OCI-LY1 (cell line): ENCODE results near the gene DENND1B.

Experiments used
- H2AFZ ChIP-seq: fragments of 200-600 bp; sonication (generic), shearing (Covaris generic); 2 replicates; pipeline ENCODE4 v1.6.0; 2014; ENCODE audit warnings: antibody characterized with exemption, mild to moderate bottlenecking, low read length
- H3F3A ChIP-seq: fragments of 200-600 bp; sonication (generic), shearing (Covaris generic); 2 replicates; pipeline ENCODE4 v1.6.0; 2014; ENCODE audit warnings: mild to moderate bottlenecking, antibody characterized with exemption, low read length, moderate library complexity; ENCODE audit not compliant: insufficient read depth
- H3K27ac ChIP-seq: fragments of 200-600 bp; sonication (generic); 2 replicates; pipeline ENCODE4 v1.5.1; 2014; ENCODE audit warnings: low read length, mixed run types, mild to moderate bottlenecking, low read depth; ENCODE audit not compliant: poor library complexity, severe bottlenecking
- H3K27me3 ChIP-seq: fragments of 200-600 bp; sonication (generic); 2 replicates; pipeline ENCODE4 v1.6.0; 2014; ENCODE audit warnings: antibody characterized with exemption, mild to moderate bottlenecking, low read length, moderate library complexity; ENCODE audit not compliant: insufficient read depth
- H3K36me3 ChIP-seq: fragments of 200-600 bp; sonication (generic); 2 replicates; pipeline ENCODE4 v1.6.1; 2014; ENCODE audit warnings: mild to moderate bottlenecking, antibody characterized with exemption, low read length, moderate library complexity, mixed read lengths; ENCODE audit not compliant: insufficient read depth
- H3K4me1 ChIP-seq: fragments of 200-600 bp; sonication (generic); 2 replicates; pipeline ENCODE4 v1.5.1; 2014; ENCODE audit warnings: mild to moderate bottlenecking, low read length, moderate library complexity; ENCODE audit not compliant: insufficient read depth, severe bottlenecking
- H3K4me2 ChIP-seq: fragments of 200-600 bp; sonication (generic), shearing (Covaris generic); 2 replicates; pipeline ENCODE4 v1.6.1; 2014; ENCODE audit warnings: low read length
- H3K4me3 ChIP-seq: fragments of 200-600 bp; sonication (generic); 2 replicates; pipeline ENCODE4 v1.5.1; 2014; ENCODE audit warnings: low read length, low read depth, mild to moderate bottlenecking, mixed read lengths; ENCODE audit not compliant: poor library complexity, severe bottlenecking
- H3K79me2 ChIP-seq: fragments of 200-600 bp; shearing (Covaris generic); 2 replicates; pipeline ENCODE4 v1.6.1; 2016; ENCODE audit warnings: mixed run types, low read length, mixed read lengths; ENCODE audit not compliant: insufficient read depth
- H3K9ac ChIP-seq: fragments of 200-600 bp; sonication (generic), shearing (Covaris generic); 2 replicates; pipeline ENCODE4 v1.6.1; 2014; ENCODE audit warnings: mild to moderate bottlenecking, low read length, mixed read lengths
- H3K9me2 ChIP-seq: fragments of 200-600 bp; sonication (generic), shearing (Covaris generic); 2 replicates; pipeline ENCODE4 v1.6.1; 2014; ENCODE audit warnings: low read depth, mild to moderate bottlenecking, low read length, mixed read lengths
- H3K9me3 ChIP-seq: fragments of 200-600 bp; shearing (Covaris generic); 2 replicates; pipeline ENCODE4 v1.6.1; 2014; ENCODE audit warnings: low read length, mixed read lengths
- H4K20me1 ChIP-seq: fragments of 200-600 bp; sonication (generic), shearing (Covaris generic); 2 replicates; pipeline ENCODE4 v1.6.0; 2016; ENCODE audit warnings: mild to moderate bottlenecking, low read length; ENCODE audit not compliant: insufficient read depth
- EZH2 ChIP-seq: fragments of 200-600 bp; sonication (generic), shearing (Covaris generic); IDR thresholded peaks from 2 replicates; pipeline ENCODE4 v1.8.0; 2017; ENCODE audit warnings: borderline replicate concordance, mixed run types, mild to moderate bottlenecking, antibody characterized with exemption, low read length, moderate library complexity, mixed read lengths
- TF ChIP-seq, protein P1 (sequence below): fragments of 200-600 bp; sonication (generic), shearing (Covaris generic); IDR thresholded peaks from 2 replicates; pipeline ENCODE4 v1.5.1; 2017; ENCODE audit warnings: mild to moderate bottlenecking, antibody characterized with exemption, low read length, moderate library complexity, mixed read lengths

DENND1B gene

DNA sequence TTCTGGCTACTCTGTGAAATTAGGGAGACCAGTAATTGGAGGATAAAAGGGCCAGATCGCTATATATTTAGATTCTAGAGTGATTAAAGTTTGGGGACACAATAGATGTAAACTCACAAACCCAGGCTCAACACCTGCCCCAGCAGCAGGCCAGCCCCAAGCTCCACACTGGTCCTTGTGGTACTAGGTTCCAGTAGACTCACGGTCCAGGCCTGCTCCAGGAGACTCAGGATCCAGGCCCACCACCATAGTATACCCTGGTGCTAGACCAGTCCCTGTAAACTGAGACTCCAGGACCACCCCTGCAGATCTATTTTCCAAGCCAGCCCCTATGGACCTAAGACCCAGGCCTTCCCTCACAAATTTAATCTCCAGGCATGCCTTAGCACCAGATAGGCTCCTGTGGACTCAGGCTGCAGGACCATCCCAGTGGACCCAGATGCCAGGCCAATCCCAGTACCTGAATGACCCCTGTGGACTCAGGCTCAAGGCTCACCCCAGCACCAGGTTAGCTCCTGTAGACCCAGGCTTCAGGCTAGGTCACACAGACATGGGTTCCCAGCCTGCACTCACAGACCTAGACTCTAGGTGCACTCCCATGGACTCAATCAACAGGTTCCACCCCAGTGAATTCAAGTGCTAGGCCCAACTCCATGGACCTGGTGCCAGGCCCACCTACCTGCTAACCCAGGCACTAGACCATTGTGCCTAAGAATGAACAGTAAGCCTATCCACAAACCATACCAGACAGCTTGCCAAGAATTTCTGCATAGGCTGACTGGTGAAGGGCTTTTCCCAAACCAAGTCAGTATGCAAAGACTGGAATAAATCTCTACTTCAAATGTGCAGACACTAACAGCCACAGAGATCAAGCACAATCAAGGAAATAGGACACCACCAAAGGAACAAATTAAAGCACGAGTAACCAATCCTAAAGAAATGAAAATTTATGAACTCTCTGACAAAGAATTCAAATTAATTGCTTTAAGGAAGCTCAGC lies 13.8 kb upstream of the DENND1B start:
- Histone ChIP-seq H3K27me3 (no peaks in the 10 kb centered on the region), H3K79me2 (no peaks in the 10 kb centered on the region), H3K4me3 (no peak overlapping the region), H3F3A (no peaks in the 10 kb centered on the region), H3K36me3 (no peaks in the 10 kb centered on the region), H3K9me3 (no peaks in the 10 kb centered on the region), H2AFZ (no peak overlapping the region), H4K20me1 (no peaks in the 10 kb centered on the region), H3K9me2 (no peaks in the 10 kb centered on the region), H3K27ac (no peak overlapping the region), H3K4me1 (no peaks in the 10 kb centered on the region), H3K4me2 (no peak overlapping the region), H3K9ac (no peak overlapping the region)
- TF ChIP-seq EZH2: no peak
- TF ChIP-seq, protein P1, sequence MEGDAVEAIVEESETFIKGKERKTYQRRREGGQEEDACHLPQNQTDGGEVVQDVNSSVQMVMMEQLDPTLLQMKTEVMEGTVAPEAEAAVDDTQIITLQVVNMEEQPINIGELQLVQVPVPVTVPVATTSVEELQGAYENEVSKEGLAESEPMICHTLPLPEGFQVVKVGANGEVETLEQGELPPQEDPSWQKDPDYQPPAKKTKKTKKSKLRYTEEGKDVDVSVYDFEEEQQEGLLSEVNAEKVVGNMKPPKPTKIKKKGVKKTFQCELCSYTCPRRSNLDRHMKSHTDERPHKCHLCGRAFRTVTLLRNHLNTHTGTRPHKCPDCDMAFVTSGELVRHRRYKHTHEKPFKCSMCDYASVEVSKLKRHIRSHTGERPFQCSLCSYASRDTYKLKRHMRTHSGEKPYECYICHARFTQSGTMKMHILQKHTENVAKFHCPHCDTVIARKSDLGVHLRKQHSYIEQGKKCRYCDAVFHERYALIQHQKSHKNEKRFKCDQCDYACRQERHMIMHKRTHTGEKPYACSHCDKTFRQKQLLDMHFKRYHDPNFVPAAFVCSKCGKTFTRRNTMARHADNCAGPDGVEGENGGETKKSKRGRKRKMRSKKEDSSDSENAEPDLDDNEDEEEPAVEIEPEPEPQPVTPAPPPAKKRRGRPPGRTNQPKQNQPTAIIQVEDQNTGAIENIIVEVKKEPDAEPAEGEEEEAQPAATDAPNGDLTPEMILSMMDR: no peak

GRCh38 chr1:197787623-197788536 lies 12.6 kb upstream of the DENND1B start:
- H3K4me2 ChIP-seq: no peak overlapping the region
- no peaks in the 10 kb centered on the region for H3K79me2 ChIP-seq
- no peak for TF ChIP-seq EZH2
- TF ChIP-seq, protein P1: no peak
- H3K9ac ChIP-seq: no peak overlapping the region
- no peak overlapping the region for H3K27ac ChIP-seq
- H3K4me3 ChIP-seq: no peak overlapping the region
- no peaks in the 10 kb centered on the region for H3K36me3 ChIP-seq
- H3K4me1 ChIP-seq: no peaks in the 10 kb centered on the region
- H3F3A ChIP-seq: no peaks in the 10 kb centered on the region
- no peaks in the 10 kb centered on the region for H3K9me3 ChIP-seq
- H3K27me3 ChIP-seq: no peaks in the 10 kb centered on the region
- H3K9me2 ChIP-seq: no peaks in the 10 kb centered on the region
- H2AFZ ChIP-seq: no peak overlapping the region
- no peaks in the 10 kb centered on the region for H4K20me1 ChIP-seq

DNA sequence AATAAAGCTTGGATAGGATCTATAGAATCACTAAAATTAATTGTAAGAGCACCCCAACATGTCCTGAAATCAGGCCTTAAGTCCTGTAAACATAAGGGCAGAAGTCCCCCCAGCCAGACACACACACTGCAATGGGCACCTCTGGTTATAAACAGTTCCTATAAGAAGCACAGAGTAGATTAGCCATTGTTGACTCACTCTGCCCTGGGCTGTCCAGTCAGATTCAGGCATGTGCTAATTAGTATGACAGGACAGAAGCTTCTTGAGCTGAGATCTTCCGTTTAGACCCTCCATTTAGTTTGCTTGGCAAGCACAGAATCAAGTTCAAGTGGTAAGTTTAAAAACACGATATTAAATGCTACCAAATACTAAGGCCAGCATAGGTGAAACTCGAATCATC lies 11.8 kb upstream of the DENND1B start:
- Histone ChIP-seq H3F3A (no peaks in the 10 kb centered on the region), H3K79me2 (no peaks in the 10 kb centered on the region), H3K9me2 (no peaks in the 10 kb centered on the region), H3K4me2 (no peak overlapping the region), H3K9me3 (no peaks in the 10 kb centered on the region), H3K36me3 (no peaks in the 10 kb centered on the region), H3K9ac (no peak overlapping the region), H3K4me3 (no peak overlapping the region), H3K27me3 (no peaks in the 10 kb centered on the region), H3K27ac (no peak overlapping the region), H2AFZ (no peak overlapping the region), H4K20me1 (no peaks in the 10 kb centered on the region), H3K4me1 (no peaks in the 10 kb centered on the region)
- no peak for TF ChIP-seq EZH2
- TF ChIP-seq, protein P1: no peak
